SIG-M5 (cell line): ENCODE data around the gene KLRF2.

ENCODE experiments used
- DNase-seq: peaks from one replicate; lab custom pipeline; 2025; lab: John Stamatoyannopoulos, UW

KLRF2 gene

GRCh38 chr12:9888665-9889273 lies 7.5 kb downstream of the KLRF2 start:
- DNase-seq, result no peak

- no peak for DNase-seq
Observed at GRCh38 chr12:9895215-9895971, 14.1 kb downstream of the KLRF2 start.

GRCh38 chr12:9897535-9897934 lies 16.2 kb downstream of the KLRF2 start:
- no peak for DNase-seq

- DNase-seq, result no peak
Observed at GRCh38 chr12:9899209-9899608, 17.9 kb downstream of the KLRF2 start.

- no peak for DNase-seq
Observed at GRCh38 chr12:9900930-9901329, 19.6 kb downstream of the KLRF2 start.

GRCh38 chr12:9902539-9903228 lies 21.4 kb downstream of the KLRF2 start:
- DNase-seq, result no peak

GRCh38 chr12:9906873-9907272 lies 25.6 kb downstream of the KLRF2 start:
- no peak for DNase-seq

- no peak for DNase-seq
Observed at GRCh38 chr12:9907769-9908168, 26.5 kb downstream of the KLRF2 start.

- no peak for DNase-seq
Observed at GRCh38 chr12:9908350-9908749, 27.1 kb downstream of the KLRF2 start.

GRCh38 chr12:9909724-9910123 lies 28.4 kb downstream of the KLRF2 start:
- no peak for DNase-seq

- no peak for DNase-seq
Observed at GRCh38 chr12:9910716-9911421, 29.6 kb downstream of the KLRF2 start.

GRCh38 chr12:9911708-9912107 lies 30.4 kb downstream of the KLRF2 start:
- no peak for DNase-seq

- DNase-seq, result no peak
Observed at GRCh38 chr12:9919443-9919842, 38.2 kb downstream of the KLRF2 start.

- no peak for DNase-seq
Observed at GRCh38 chr12:9920451-9920850, 39.2 kb downstream of the KLRF2 start.

GRCh38 chr12:9922429-9922828 lies 41.1 kb downstream of the KLRF2 start:
- DNase-seq, result no peak

- DNase-seq, result no peak
Observed at GRCh38 chr12:9925705-9926393, 44.6 kb downstream of the KLRF2 start.

- DNase-seq, result no peak
Observed at GRCh38 chr12:9926876-9927275, 45.6 kb downstream of the KLRF2 start.

GRCh38 chr12:9928607-9929006 lies 47.3 kb downstream of the KLRF2 start:
- peak; percentile 31 for DNase-seq

- no peak for DNase-seq
Observed at GRCh38 chr12:9931245-9931644, 50.0 kb downstream of the KLRF2 start.

- no peak for DNase-seq
Observed at GRCh38 chr12:9932270-9932669, 51.0 kb downstream of the KLRF2 start, which contains the start of gene CLEC2A. TSS of gene CLEC2A (minus strand) at chr12:9932370. CDS start at chr12:9932329, 41 bp downstream.

GRCh38 chr12:9933958-9934357 lies 52.7 kb downstream of the KLRF2 start:
- no peak for DNase-seq

GRCh38 chr12:9935026-9935425 lies 53.7 kb downstream of the KLRF2 start:
- DNase-seq, result no peak
